K562 (cell line): Measurements from ENCODE around the gene IMPG1. TPM values are rescaled to one million over a fixed set of nuclear protein-coding genes. Genes with fewer than 3 reads are reported as not detected.

Experiments used
- ATAC-seq: fragments of 200-7000 bp; cut with Tn5 transposase; 3 replicates; pipeline ENCODE4 v1.9.1; 2020; ENCODE audit warnings: moderate library complexity
- BruUV-seq: library from RNA; stranded (reverse); fragments of 400-500 nt; replicated peaks from 2 replicates; lab custom pipeline; 2021; lab: Mats Ljungman, UMichigan
- CTCF ChIA-PET: fragments of 300-600 bp; formaldehyde crosslinking; extraction: SDS; loops from one replicate; lab custom pipeline; 2021; ENCODE audit warnings: low intra/inter-chr PET ratio; lab: Yijun Ruan, JAX
- POLR2A ChIA-PET: fragments of 300-600, 350-650 bp; sonication (Branson Sonifier 250); formaldehyde crosslinking; extraction: SDS; loops from one replicate; lab custom pipeline; 2021; ENCODE audit warnings: antibody characterized with exemption, inconsistent platforms; lab: Yijun Ruan, JAX
- DNase-seq, 4 experiments: peaks; one replicate each; pipeline versions ENCODE4 v3.0.0 to v3.0.0-alpha.2; 2011 to 2018; ENCODE audit warnings: low spot score in 3 of 4, mixed read lengths in 3 of 4; ENCODE audit errors: extremely low read depth in 1 of 4
- FAIRE-seq: peaks from 2 replicates; lab custom pipeline; 2011; peaks lifted over from hg19 to GRCh38; lab: Jason Lieb, UNC
- H2AFZ ChIP-seq: 2 replicates; pipeline ENCODE4 v1.6.0; 2011; ENCODE audit warnings: low read depth, low read length, control low read depth, inconsistent platforms
- H3K27ac ChIP-seq: fragments of 200-600 bp; 3 replicates; pipeline ENCODE4 v1.8.0; 2011; ENCODE audit warnings: low read depth, mild to moderate bottlenecking, control low read depth, inconsistent platforms, low read length, moderate library complexity, mixed read lengths; ENCODE audit errors: extremely low read depth
- H3K27me3 ChIP-seq, 2 experiments: fragments of 300-600 bp in 1 of 2; 2 replicates in 1 of 2; 3 replicates in 1 of 2; pipeline versions ENCODE4 v1.6.0 to v1.8.0; 2011; ENCODE audit warnings: inconsistent platforms in 2 of 2, low read length in 2 of 2, mild to moderate bottlenecking in 1 of 2, mixed read lengths in 1 of 2, moderate library complexity in 1 of 2; ENCODE audit not compliant: control insufficient read depth in 2 of 2, insufficient read depth in 2 of 2
- H3K36me3 ChIP-seq: fragments of 300-600 bp; 3 replicates; pipeline ENCODE4 v1.8.0; 2011; ENCODE audit warnings: mild to moderate bottlenecking, low read length, inconsistent platforms; ENCODE audit not compliant: control insufficient read depth, insufficient read depth
- H3K4me1 ChIP-seq, 2 experiments: fragments of 200-600 bp in 1 of 2; replicated peaks in 1 of 2; 2 replicates in 1 of 2; 3 replicates in 1 of 2; pipeline versions ENCODE4 v1.5.1 to v1.8.0; 2011; ENCODE audit warnings: inconsistent platforms in 2 of 2, low read length in 2 of 2, mild to moderate bottlenecking in 1 of 2, mixed read lengths in 1 of 2, moderate library complexity in 1 of 2; ENCODE audit not compliant: control insufficient read depth in 2 of 2, insufficient read depth in 2 of 2
- H3K4me2 ChIP-seq: 2 replicates; pipeline ENCODE4 v1.6.1; 2011; ENCODE audit warnings: low read length, control low read depth, inconsistent platforms, mixed read lengths; ENCODE audit not compliant: insufficient read depth
- H3K4me3 ChIP-seq: fragments of 200-600 bp; sonication (generic), shearing (Covaris generic); 2 replicates; pipeline ENCODE4 v1.5.1; 2016; ENCODE audit warnings: control low read depth, inconsistent platforms
- H3K79me2 ChIP-seq: fragments of 200-600 bp; 3 replicates; pipeline ENCODE4 v1.8.0; 2011; ENCODE audit warnings: low read length, inconsistent platforms; ENCODE audit not compliant: control insufficient read depth, insufficient read depth
- H3K9ac ChIP-seq, 2 experiments: 2 replicates each; pipeline versions ENCODE4 v1.6.0 to v1.6.1; 2011; ENCODE audit warnings: low read depth in 2 of 2, low read length in 2 of 2, control low read depth in 1 of 2, inconsistent platforms in 1 of 2, mild to moderate bottlenecking in 1 of 2, mixed read lengths in 1 of 2; ENCODE audit not compliant: insufficient read depth in 1 of 2
- H3K9me1 ChIP-seq: one replicate; pipeline ENCODE4 v1.6.0; 2011; ENCODE audit warnings: inconsistent platforms, mild to moderate bottlenecking, low read length, moderate library complexity; ENCODE audit not compliant: control insufficient read depth, insufficient read depth
- H3K9me3 ChIP-seq: replicated peaks from 2 replicates; pipeline ENCODE4 v1.5.1; 2011; ENCODE audit warnings: low read depth, low read length, inconsistent platforms; ENCODE audit not compliant: control insufficient read depth, insufficient read depth
- H4K20me1 ChIP-seq: replicated peaks from 2 replicates; pipeline ENCODE4 v1.6.1; 2011; ENCODE audit warnings: low read length, inconsistent platforms, mixed read lengths; ENCODE audit not compliant: control insufficient read depth, insufficient read depth
- ATF3 ChIP-seq, 2 experiments: fragments of 450-650 bp in 1 of 2; sonication (generic) in 1 of 2; formaldehyde crosslinking in 1 of 2; IDR thresholded peaks in 1 of 2; conservative IDR thresholded peaks in 1 of 2; 2 replicates each; pipeline versions ENCODE4 v1.6.1 to v1.8.1; 2016 to 2023; ENCODE audit warnings: mild to moderate bottlenecking in 2 of 2, moderate library complexity in 2 of 2, inconsistent platforms in 1 of 2, missing genetic modification reagents in 1 of 2
- BCLAF1 ChIP-seq, 2 experiments: fragments of 450-650 bp in 1 of 2; IDR thresholded peaks; 2 replicates each; pipeline ENCODE4 v1.6.1; 2011 to 2017; ENCODE audit warnings: low read depth in 2 of 2, antibody characterized with exemption in 1 of 2, borderline replicate concordance in 1 of 2, low read length in 1 of 2, mild to moderate bottlenecking in 1 of 2, mixed read lengths in 1 of 2; ENCODE audit not compliant: control insufficient read depth in 1 of 2
- CEBPG ChIP-seq, 3 experiments: fragments of 200-800 bp in 1 of 3; sonication (Bioruptor generic) in 1 of 3; sonication (generic) in 1 of 3; formaldehyde crosslinking in 1 of 3; IDR thresholded peaks in 2 of 3; conservative IDR thresholded peaks in 1 of 3; 2 replicates each; pipeline versions ENCODE4 v1.6.1 to v1.8.0; 2016 to 2022; ENCODE audit warnings: missing compliant biosample characterization in 2 of 3, missing genetic modification characterization in 2 of 3, mild to moderate bottlenecking in 1 of 3, missing genetic modification reagents in 1 of 3
- MIER1 ChIP-seq: fragments of 450-650 bp; IDR thresholded peaks from 2 replicates; pipeline ENCODE4 v1.6.1; 2016; ENCODE audit warnings: antibody characterized with exemption, mild to moderate bottlenecking, low read depth
- WGBS: fragments of 100-300 bp; shearing (Covaris generic); methylation state at CpG from one replicate; pipeline ENCODE4 v1.1.6; 2016; ENCODE audit warnings: low coverage, mixed read lengths; ENCODE audit not compliant: insufficient coverage; ENCODE audit errors: missing lambda C conversion rate; 5-methylcytosine and 5-hydroxymethylcytosine counted together
- in situ Hi-C: fragments of 300-500 bp; cut with MboI; formaldehyde crosslinking; loops from 4 replicates; pipeline ENCODE4 v1.15.0; 2018; ENCODE audit warnings: inconsistent platforms, mixed read lengths
- intact Hi-C: fragments of 100-400 bp; cut with micrococcal nuclease; formaldehyde crosslinking; loops from 2 replicates; pipeline ENCODE4 v1.14.2; 2022
- polyA plus RNA-seq, 8 experiments: library from polyadenylated mRNA; depleted of rRNA in 4 of 8; stranded (reverse) in 5 of 8; unstranded in 3 of 8; fragments of >200 nt; fragmentation: Nextera tagmentation in 2 of 8; fragmentation: Illumina TruSeq in 1 of 8; extraction: Ambion mirVana in 2 of 8; extraction: Trizol in 1 of 8; gene quantifications; 2 replicates each; pipeline versions ENCODE4 v1.2.1 to v1.2.3, GENCODE V29; 2011 to 2014; ENCODE audit warnings: inconsistent platforms in 1 of 8, missing spikeins in 1 of 8
- total RNA-seq, 7 experiments: library from RNA; depleted of rRNA in 6 of 7; stranded (reverse); fragments of >200 nt in 6 of 7; fragmentation: Illumina TruSeq in 2 of 7; extraction: Trizol in 2 of 7; gene quantifications; 2 replicates each; pipeline versions ENCODE4 v1.2.1 to v1.2.3, GENCODE V29; 2011 to 2021; ENCODE audit warnings: low replicate concordance in 1 of 7

The IMPG1 gene
- total and polyA plus RNA-seq, 9 of the 15 experiments (the other 6 are each of a cell fraction or from before 2014, with no cell fraction given), result not detected

GRCh38 chr6:75941509-75941908 is 131.0 kb downstream of the IMPG1 start:
- Histone ChIP-seq H3K27me3 (no peaks in the 10 kb centered on the region), H3K36me3 (no peaks in the 10 kb centered on the region; the same call in 2 of the 3 replicates), H3K79me2 (no peaks in the 10 kb centered on the region), H3K4me1 (no peaks in the 10 kb centered on the region), H3K9me1 (no peaks in the 10 kb centered on the region), H2AFZ (no peak overlapping the region), H3K9ac (no peak overlapping the region), H3K4me2 (no peak overlapping the region), H3K4me3 (no peak overlapping the region), H3K27ac (no peak overlapping the region), H3K9me3 (no peaks in the 10 kb centered on the region), H4K20me1 (no peaks in the 10 kb centered on the region)
- TF ChIP-seq BCLAF1 (IDR thresholded peaks at IDR 0.05; ENCODE audit: borderline replicate concordance in 1 of 2, control insufficient read depth in 1 of 2, low read depth in 2 of 2, low read length in 1 of 2) (no peak), ATF3 (IDR thresholded peaks at IDR 0.05) (peak; percentile 66), ATF3 (CRISPR knock-in tag; conservative IDR thresholded peaks at IDR 0.05) (no peak), MIER1 (no peak), CEBPG (CRISPR knock-in tag; IDR thresholded peaks at IDR 0.05) (no peak), CEBPG (tag; conservative IDR thresholded peaks at IDR 0.05 in 1 of 2, IDR thresholded peaks at IDR 0.05 in 1 of 2) (peak; percentile 18 to 73; a peak in 2 of 4 replicates)
- CTCF ChIA-PET, result no interaction called here
- no peak for ATAC-seq
- in situ Hi-C loops, result loop anchor here (25.0 kb wide), 1 partner anchor 1521 kb away; the partner anchor contains the start of gene HTR1B
- POLR2A ChIA-PET, result no interaction called here
- no TSS peak for BruUV-seq
- no peak for FAIRE-seq
- intact Hi-C loops, result no loop called here
- DNase-seq, result no peak
- 0% methylated on average over 1 of the region's 1 CpG for WGBS
